GM18867 (cell line): ENCODE measurements around the gene KANSL1L.
"Not testable (repeated sequence)": the region's sequence is repeated elsewhere in the genome, so short reads cannot be mapped to it uniquely, and the experiment has no call there.

ENCODE experiments used
- ATAC-seq: cut with Tn5 transposase; IDR thresholded peaks from one replicate; pipeline ENCODE4 v1.9.1; 2021; ENCODE audit warnings: mild to moderate bottlenecking, moderate library complexity; ENCODE audit not compliant: unreplicated experiment

KANSL1L gene

GRCh38 chr2:210171309-210172218, at the start of gene KANSL1L:
KANSL1L (minus strand) TSS chr2:210171409; CDS start chr2:210154582, 16,827 bp downstream.
- peak; percentile 77 for ATAC-seq

GRCh38 chr2:210215120-210215519, 43.9 kb upstream of the KANSL1L start:
- ATAC-seq = no peak

DNA sequence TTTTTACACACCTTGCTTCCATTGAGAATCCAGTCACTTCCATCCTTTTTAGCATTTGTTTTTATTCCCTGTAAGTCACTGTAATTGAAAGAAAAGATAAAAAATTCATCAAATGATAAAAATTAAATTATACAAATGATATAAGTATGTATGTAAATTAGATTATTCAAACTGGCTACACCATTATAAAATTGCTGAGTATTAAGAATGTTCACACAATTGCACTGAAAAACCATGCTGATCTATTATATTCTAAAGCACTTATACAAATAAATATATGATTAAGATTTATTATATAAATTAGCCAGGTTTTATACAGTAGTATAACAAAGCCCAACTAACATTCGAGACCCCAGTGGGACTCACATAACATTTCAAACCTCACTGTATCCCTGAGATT, 39.0 kb upstream of the KANSL1L start:
- no peak for ATAC-seq

DNA sequence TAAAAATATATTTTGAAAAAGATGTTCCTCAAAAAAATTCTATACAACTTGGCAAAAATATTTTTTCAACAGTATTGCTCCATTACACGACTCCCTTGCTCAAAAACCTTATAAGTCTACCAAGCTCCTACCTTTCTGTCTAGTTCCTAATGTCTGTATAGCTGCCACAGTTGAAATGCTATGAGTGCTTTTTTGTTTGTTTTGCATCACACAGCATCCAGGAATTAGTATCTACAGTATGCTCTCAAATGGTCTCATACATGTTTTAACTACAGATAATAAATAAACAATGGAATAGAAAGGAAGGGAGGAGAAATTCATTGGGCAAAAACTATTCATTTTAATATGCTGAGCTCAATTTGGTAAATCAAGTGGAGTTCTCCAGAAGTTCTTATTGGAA, 36.7 kb upstream of the KANSL1L start:
- ATAC-seq = no peak

DNA sequence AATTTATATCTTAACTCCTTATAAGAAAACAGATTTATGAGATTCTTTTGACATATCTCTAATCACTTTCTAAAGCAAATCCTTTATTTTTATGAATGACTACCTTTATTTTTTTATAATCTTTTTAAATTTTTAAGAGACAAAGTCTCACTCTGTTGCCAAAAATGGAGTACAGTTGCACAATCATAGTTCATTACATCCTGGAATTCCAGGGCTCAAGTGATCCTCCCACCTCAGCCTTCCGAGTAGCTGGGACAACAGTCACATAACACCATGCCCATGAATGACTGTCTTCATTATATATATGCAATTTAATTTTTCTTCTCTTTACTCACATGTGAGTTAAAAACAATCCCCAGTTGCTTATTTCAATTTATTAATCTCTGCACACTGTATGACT, 32.3 kb upstream of the KANSL1L start:
- ATAC-seq = no peak

GRCh38 chr2:210203147-210203546, 31.9 kb upstream of the KANSL1L start:
- ATAC-seq = no peak

DNA sequence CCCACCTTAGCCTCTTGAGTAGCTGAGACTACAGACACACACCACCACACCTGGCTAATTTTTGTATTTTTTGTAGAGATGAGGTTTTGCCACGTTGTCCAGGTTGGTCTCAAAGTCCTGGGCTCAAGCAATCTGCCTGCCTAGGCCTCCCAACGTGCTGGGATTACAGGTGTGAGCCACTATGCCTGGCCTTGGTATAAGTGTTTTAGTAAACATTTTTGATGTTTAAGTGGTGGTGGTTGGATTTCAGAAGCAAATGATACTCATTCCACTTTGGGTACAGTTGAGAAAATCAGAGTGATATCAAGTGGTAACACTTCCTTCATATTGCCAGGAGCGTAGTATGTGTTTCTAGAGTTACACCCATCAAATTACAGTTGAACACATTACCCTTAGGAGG, 28.6 kb upstream of the KANSL1L start:
- no peak for ATAC-seq

GRCh38 chr2:210199186-210199765, 28.1 kb upstream of the KANSL1L start:
- peak; percentile 58 for ATAC-seq

- ATAC-seq = no peak
Observed at GRCh38 chr2:210198326-210198725, 27.1 kb upstream of the KANSL1L start.

DNA sequence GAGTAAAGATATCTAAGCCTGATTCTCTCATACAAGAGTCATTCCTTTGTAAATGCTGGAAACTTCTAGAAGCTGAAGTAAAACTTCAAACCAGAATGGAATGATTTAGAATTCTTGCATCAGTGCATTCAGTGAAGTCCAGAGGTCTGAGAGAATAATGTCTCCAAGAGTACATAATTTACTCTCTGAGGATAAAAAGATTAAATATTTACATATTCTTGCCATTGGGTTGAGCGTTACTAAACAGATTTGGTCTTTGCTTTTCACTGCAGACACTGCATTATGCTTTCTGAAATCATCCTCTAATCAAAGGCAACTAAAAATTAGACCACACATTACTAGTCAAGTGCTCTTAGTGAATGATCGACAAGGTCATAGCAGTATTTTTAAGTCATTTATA, 26.5 kb upstream of the KANSL1L start:
- no peak for ATAC-seq

- ATAC-seq = peak; percentile 47
Observed at GRCh38 chr2:210195101-210195852, 24.1 kb upstream of the KANSL1L start.

DNA sequence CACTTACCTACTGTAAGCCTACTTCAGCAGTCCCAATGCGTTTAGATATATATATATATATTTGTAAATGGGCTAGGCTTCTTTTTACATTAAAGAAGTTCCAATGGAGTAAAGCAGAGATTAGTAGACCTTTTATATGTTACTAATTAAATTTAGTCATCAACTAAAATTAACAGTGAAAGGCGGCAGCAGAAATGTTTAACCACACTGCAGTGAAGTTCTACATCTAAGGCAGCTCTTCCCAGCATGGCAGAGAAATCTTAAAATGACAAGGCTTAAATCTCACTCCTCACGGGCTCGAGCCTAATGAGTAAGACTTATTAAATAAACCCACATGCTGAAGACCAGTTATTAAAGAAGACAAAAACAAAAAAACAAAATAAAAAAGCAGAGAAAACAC, 19.1 kb upstream of the KANSL1L start:
- ATAC-seq = peak; percentile 39

- ATAC-seq = peak; percentile 66
Observed at GRCh38 chr2:210189452-210190138, 18.4 kb upstream of the KANSL1L start.

DNA sequence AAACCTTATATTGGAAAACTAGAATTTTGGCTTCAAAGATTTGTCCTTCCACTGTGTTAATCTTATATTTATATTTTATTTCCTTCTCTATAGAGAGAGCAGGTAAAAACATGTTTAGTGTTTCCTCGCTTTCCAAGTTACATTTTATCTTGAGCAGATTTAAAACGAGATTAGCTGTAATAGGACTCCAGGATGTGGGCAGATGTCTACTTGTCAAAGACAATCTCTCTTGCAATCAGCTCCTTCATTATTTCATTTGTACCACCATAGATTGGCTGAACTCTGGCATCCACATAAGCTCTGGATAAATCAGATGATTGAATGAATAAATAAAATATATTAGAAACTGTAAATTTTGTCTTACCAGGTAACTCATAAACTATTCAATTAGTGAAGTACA, 17.5 kb upstream of the KANSL1L start:
- ATAC-seq = no peak

DNA sequence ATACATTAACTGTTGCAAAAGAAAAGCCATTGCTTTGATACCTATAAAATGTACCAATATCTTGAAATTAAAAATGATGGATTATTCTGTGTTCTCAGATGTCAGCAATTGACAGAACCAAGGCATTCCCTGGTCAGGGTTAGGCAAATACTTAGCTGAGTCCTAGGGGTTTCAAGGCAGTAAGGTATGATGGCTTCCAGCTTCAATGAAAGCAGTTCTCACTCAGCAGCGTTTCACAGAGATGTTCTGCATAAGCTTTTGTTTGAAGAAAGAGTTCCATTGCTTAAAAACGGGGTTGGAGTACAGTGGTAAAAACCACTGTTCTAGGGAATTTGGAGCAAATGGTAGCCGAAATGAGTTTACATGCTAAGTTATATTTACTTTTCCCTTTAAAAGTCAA, 17.0 kb upstream of the KANSL1L start:
- no peak for ATAC-seq

GRCh38 chr2:210183936-210184335, 12.7 kb upstream of the KANSL1L start:
- ATAC-seq = not testable (repeated sequence)

DNA sequence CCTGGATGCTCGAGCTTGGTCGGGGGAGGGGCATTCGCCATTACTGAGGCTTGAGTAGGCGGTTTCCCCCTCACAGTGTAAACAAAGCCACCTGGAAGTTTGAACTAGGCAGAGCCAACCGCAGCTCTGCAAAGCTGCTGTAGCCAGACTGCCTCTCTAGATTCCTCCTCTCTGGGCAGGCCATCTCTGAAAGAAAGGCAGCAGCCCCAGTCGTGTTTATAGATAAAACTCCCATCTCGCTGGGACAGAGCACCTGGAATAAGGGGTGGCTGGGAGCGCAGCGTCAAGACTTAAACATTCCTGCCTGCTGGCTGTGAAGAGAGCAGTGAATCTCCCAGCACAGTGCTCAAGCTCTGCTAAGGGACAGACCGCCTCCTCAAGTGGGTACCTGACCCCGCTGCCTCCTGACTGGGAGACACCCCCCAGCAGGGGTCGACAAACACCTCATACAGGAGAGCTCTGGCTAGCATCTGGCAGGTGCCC, 10.4 kb upstream of the KANSL1L start:
- not testable (repeated sequence) for ATAC-seq

GRCh38 chr2:210181033-210181605, 9.9 kb upstream of the KANSL1L start:
- ATAC-seq = not testable (repeated sequence)

GRCh38 chr2:210180477-210180876, 9.3 kb upstream of the KANSL1L start:
- ATAC-seq = no peak

- no peak for ATAC-seq
Observed at GRCh38 chr2:210179351-210179990, 8.3 kb upstream of the KANSL1L start.
